ENCODE measurements around the gene HSP90B1. TPM values are rescaled to one million over a fixed set of nuclear protein-coding genes. Genes with fewer than 3 reads are reported as not detected.

Gene HSP90B1
- polyA plus RNA-seq, 4 donors = 205 to 928 (median 450) TPM

DNA sequence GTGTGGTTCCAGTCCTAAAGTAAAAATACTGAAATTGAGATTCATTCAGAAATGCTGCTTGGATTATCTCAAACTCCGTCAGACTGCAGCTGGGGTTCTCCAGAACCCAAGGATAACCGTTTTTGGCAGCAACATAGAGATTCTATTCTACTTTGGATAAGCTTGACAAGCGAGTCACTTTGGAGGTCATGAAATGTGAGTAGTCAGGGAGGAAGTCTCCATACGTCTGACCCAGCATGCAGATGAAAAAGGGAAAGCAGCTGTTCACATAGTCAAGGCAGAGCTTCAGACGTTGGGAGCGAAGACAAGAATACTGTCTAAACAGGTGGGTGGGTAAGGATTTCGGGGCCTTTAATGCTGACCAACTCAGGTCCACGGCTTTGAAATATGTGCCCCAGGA, 14.9 kb upstream of the HSP90B1 start:
- no peak overlapping the region for H3K4me3 ChIP-seq (ENCODE audit: low read depth in 1 of 3, low read length in 3 of 3)
- H3K27ac ChIP-seq (ENCODE audit: low read depth in 1 of 3, low read length in 2 of 3) = no peak overlapping the region
- FAIRE-seq = no peak
- H3K27me3 ChIP-seq (ENCODE audit: control insufficient read depth in 3 of 3, insufficient read depth in 3 of 3, low read length in 3 of 3) = no peaks in the 10 kb centered on the region
- no peaks in the 10 kb centered on the region for H3K36me3 ChIP-seq (ENCODE audit: control insufficient read depth in 3 of 3, insufficient read depth in 2 of 3, low read depth in 1 of 3, low read length in 3 of 3)
- no peak for DNase-seq
- WGBS, 3 donors = 81 to 88% (median 82%) methylated on average over 8 of the region's 8 CpGs
- H3K4me1 ChIP-seq (ENCODE audit: control insufficient read depth in 3 of 3, insufficient read depth in 2 of 3, low read depth in 1 of 3, low read length in 2 of 3) = no peaks in the 10 kb centered on the region
- peaks cover 0 to 15% of the 10 kb centered on the region in 2 donors for H3K9me3 ChIP-seq (ENCODE audit: control insufficient read depth in 2 of 2, insufficient read depth in 1 of 2, low read depth in 1 of 2, low read length in 1 of 2)

GRCh38 chr12:103917873-103918272, 12.3 kb upstream of the HSP90B1 start:
- no peaks in the 10 kb centered on the region for H3K27me3 ChIP-seq (ENCODE audit: control insufficient read depth in 3 of 3, insufficient read depth in 3 of 3, low read length in 3 of 3)
- DNase-seq (no peak), FAIRE-seq (no peak)
- no peaks in the 10 kb centered on the region for H3K4me1 ChIP-seq (ENCODE audit: control insufficient read depth in 3 of 3, insufficient read depth in 2 of 3, low read depth in 1 of 3, low read length in 2 of 3)
- no peak overlapping the region for H3K4me3 ChIP-seq (ENCODE audit: low read depth in 1 of 3, low read length in 3 of 3)
- H3K27ac ChIP-seq (ENCODE audit: low read depth in 1 of 3, low read length in 2 of 3) = no peak overlapping the region
- peaks cover 0 to 15% of the 10 kb centered on the region in 2 donors for H3K9me3 ChIP-seq (ENCODE audit: control insufficient read depth in 2 of 2, insufficient read depth in 1 of 2, low read depth in 1 of 2, low read length in 1 of 2)
- H3K36me3 ChIP-seq (ENCODE audit: control insufficient read depth in 3 of 3, insufficient read depth in 2 of 3, low read depth in 1 of 3, low read length in 3 of 3) = no peaks in the 10 kb centered on the region
- WGBS, 3 donors = 61 to 75% (median 75%) methylated on average over 3 of the region's 3 CpGs

GRCh38 chr12:103924761-103925641, 5.2 kb upstream of the HSP90B1 start:
- peak overlapping the region in 1 of 3 donors; percentile 18 for H3K27ac ChIP-seq (ENCODE audit: low read depth in 1 of 3, low read length in 2 of 3)
- DNase-seq (peak; percentile 15 to 44), FAIRE-seq (no peak)
- no peaks in the 10 kb centered on the region for H3K27me3 ChIP-seq (ENCODE audit: control insufficient read depth in 3 of 3, insufficient read depth in 3 of 3, low read length in 3 of 3)
- no peaks in the 10 kb centered on the region for H3K9me3 ChIP-seq (ENCODE audit: control insufficient read depth in 2 of 2, insufficient read depth in 1 of 2, low read depth in 1 of 2, low read length in 1 of 2)
- no peak overlapping the region for H3K4me3 ChIP-seq (ENCODE audit: low read depth in 1 of 3, low read length in 3 of 3)
- WGBS, 3 donors = 68 to 77% (median 73%) methylated on average over 9 of the region's 9 CpGs
- H3K4me1 ChIP-seq (ENCODE audit: control insufficient read depth in 3 of 3, insufficient read depth in 2 of 3, low read depth in 1 of 3, low read length in 2 of 3) = peaks cover 0 to 5% (median 0%) of the 10 kb centered on the region in 3 donors
- no peaks in the 10 kb centered on the region for H3K36me3 ChIP-seq (ENCODE audit: control insufficient read depth in 3 of 3, insufficient read depth in 2 of 3, low read depth in 1 of 3, low read length in 3 of 3)

GRCh38 chr12:103928682-103929045, 1.5 kb upstream of the HSP90B1 start:
- Histone ChIP-seq H3K36me3 (ENCODE audit: control insufficient read depth in 3 of 3, insufficient read depth in 2 of 3, low read depth in 1 of 3, low read length in 3 of 3) (peaks cover under 1 to 6% (median 3%) of the 10 kb centered on the region in 3 donors), H3K27ac (ENCODE audit: low read depth in 1 of 3, low read length in 2 of 3) (peak overlapping the region; percentile 63 to 99 (median 98)), H3K27me3 (ENCODE audit: control insufficient read depth in 3 of 3, insufficient read depth in 3 of 3, low read length in 3 of 3) (no peaks in the 10 kb centered on the region), H3K4me1 (ENCODE audit: control insufficient read depth in 3 of 3, insufficient read depth in 2 of 3, low read depth in 1 of 3, low read length in 2 of 3) (peaks cover 3 to 6% (median 5%) of the 10 kb centered on the region in 3 donors), H3K9me3 (ENCODE audit: control insufficient read depth in 2 of 2, insufficient read depth in 1 of 2, low read depth in 1 of 2, low read length in 1 of 2) (no peaks in the 10 kb centered on the region), H3K4me3 (ENCODE audit: low read depth in 1 of 3, low read length in 3 of 3) (peak overlapping the region; percentile 44 to 67 (median 52))
- FAIRE-seq (no peak), DNase-seq (peak in 1 of 2 donors; percentile 51)
- WGBS, 3 donors = 4 to 7% (median 6%) methylated on average over 12 of the region's 12 CpGs

- peak overlapping the region; percentile 44 to 67 (median 52) for H3K4me3 ChIP-seq (ENCODE audit: low read depth in 1 of 3, low read length in 3 of 3)
- WGBS, 3 donors = 0 to 1% (median 1%) methylated on average over 37 of the region's 37 CpGs
- peak in 1 of 2 donors; percentile 91 for DNase-seq
- H3K36me3 ChIP-seq (ENCODE audit: control insufficient read depth in 3 of 3, insufficient read depth in 2 of 3, low read depth in 1 of 3, low read length in 3 of 3) = peaks cover 3 to 8% (median 6%) of the 10 kb centered on the region in 3 donors
- FAIRE-seq = no peak
- no peaks in the 10 kb centered on the region for H3K27me3 ChIP-seq (ENCODE audit: control insufficient read depth in 3 of 3, insufficient read depth in 3 of 3, low read length in 3 of 3)
- H3K4me1 ChIP-seq (ENCODE audit: control insufficient read depth in 3 of 3, insufficient read depth in 2 of 3, low read depth in 1 of 3, low read length in 2 of 3) = peaks cover 3 to 6% (median 5%) of the 10 kb centered on the region in 3 donors
- H3K27ac ChIP-seq (ENCODE audit: low read depth in 1 of 3, low read length in 2 of 3) = peak overlapping the region; percentile 63 to 99 (median 98)
- H3K9me3 ChIP-seq (ENCODE audit: control insufficient read depth in 2 of 2, insufficient read depth in 1 of 2, low read depth in 1 of 2, low read length in 1 of 2) = no peaks in the 10 kb centered on the region
Observed at GRCh38 chr12:103929046-103929783, 995 bp upstream of the HSP90B1 start.

GRCh38 chr12:103929784-103930033, 501 bp upstream of the HSP90B1 start:
- WGBS, 3 donors = 0 to 1% (median 0%) methylated on average over 16 to 18 of the region's 18 CpGs
- Histone ChIP-seq H3K36me3 (ENCODE audit: control insufficient read depth in 3 of 3, insufficient read depth in 2 of 3, low read depth in 1 of 3, low read length in 3 of 3) (peaks cover 8 to 10% (median 8%) of the 10 kb centered on the region in 3 donors), H3K4me3 (ENCODE audit: low read depth in 1 of 3, low read length in 3 of 3) (peak overlapping the region; percentile 44 to 67 (median 52)), H3K27me3 (ENCODE audit: control insufficient read depth in 3 of 3, insufficient read depth in 3 of 3, low read length in 3 of 3) (no peaks in the 10 kb centered on the region), H3K27ac (ENCODE audit: low read depth in 1 of 3, low read length in 2 of 3) (peak overlapping the region in 2 of 3 donors; percentile 98 to 99), H3K4me1 (ENCODE audit: control insufficient read depth in 3 of 3, insufficient read depth in 2 of 3, low read depth in 1 of 3, low read length in 2 of 3) (peaks cover 3 to 9% (median 5%) of the 10 kb centered on the region in 3 donors), H3K9me3 (ENCODE audit: control insufficient read depth in 2 of 2, insufficient read depth in 1 of 2, low read depth in 1 of 2, low read length in 1 of 2) (no peaks in the 10 kb centered on the region)
- no peak for FAIRE-seq
- DNase-seq = no peak

- Histone ChIP-seq H3K27ac (ENCODE audit: low read depth in 1 of 3, low read length in 2 of 3) (peak overlapping the region; percentile 60 to 94 (median 90)), H3K9me3 (ENCODE audit: control insufficient read depth in 2 of 2, insufficient read depth in 1 of 2, low read depth in 1 of 2, low read length in 1 of 2) (no peaks in the 10 kb centered on the region), H3K27me3 (ENCODE audit: control insufficient read depth in 3 of 3, insufficient read depth in 3 of 3, low read length in 3 of 3) (no peaks in the 10 kb centered on the region), H3K36me3 (ENCODE audit: control insufficient read depth in 3 of 3, insufficient read depth in 2 of 3, low read depth in 1 of 3, low read length in 3 of 3) (peaks cover 11 to 17% (median 12%) of the 10 kb centered on the region in 3 donors), H3K4me3 (ENCODE audit: low read depth in 1 of 3, low read length in 3 of 3) (peak overlapping the region; percentile 73 to 97 (median 94)), H3K4me1 (ENCODE audit: control insufficient read depth in 3 of 3, insufficient read depth in 2 of 3, low read depth in 1 of 3, low read length in 2 of 3) (peaks cover 5 to 11% (median 5%) of the 10 kb centered on the region in 3 donors)
- WGBS, 3 donors = 0 to 1% (median 1%) methylated on average over 35 to 37 of the region's 37 CpGs
- FAIRE-seq (no peak), DNase-seq (peak; percentile 43 to 62)
Observed at GRCh38 chr12:103930787-103931735, 851 bp downstream of the HSP90B1 start.

GRCh38 chr12:103933237-103933636, 3.0 kb downstream of the HSP90B1 start:
- no peaks in the 10 kb centered on the region for H3K27me3 ChIP-seq (ENCODE audit: control insufficient read depth in 3 of 3, insufficient read depth in 3 of 3, low read length in 3 of 3)

More at GRCh38 chr12:103933237-103933636, 3.0 kb downstream of the HSP90B1 start:
- FAIRE-seq = no peak
- no peak for DNase-seq
- Histone ChIP-seq H3K4me3 (ENCODE audit: low read depth in 1 of 3, low read length in 3 of 3) (no peak overlapping the region), H3K9me3 (ENCODE audit: control insufficient read depth in 2 of 2, insufficient read depth in 1 of 2, low read depth in 1 of 2, low read length in 1 of 2) (no peaks in the 10 kb centered on the region), H3K27ac (ENCODE audit: low read depth in 1 of 3, low read length in 2 of 3) (no peak overlapping the region), H3K4me1 (ENCODE audit: control insufficient read depth in 3 of 3, insufficient read depth in 2 of 3, low read depth in 1 of 3, low read length in 2 of 3) (peaks cover 5 to 11% (median 6%) of the 10 kb centered on the region in 3 donors), H3K36me3 (ENCODE audit: control insufficient read depth in 3 of 3, insufficient read depth in 2 of 3, low read depth in 1 of 3, low read length in 3 of 3) (peaks cover 18 to 23% (median 22%) of the 10 kb centered on the region in 3 donors)
- 67 to 84% (median 74%) methylated on average over 2 of the region's 2 CpGs for WGBS, 3 donors
